ENCODE results near the gene VAV3. TPM values are rescaled to one million over a fixed set of nuclear protein-coding genes. Genes with fewer than 3 reads are reported as not detected.

VAV3 gene
- total RNA-seq, 1 experiment from 2014 or later: 38.2 TPM

GRCh38 chr1:107546576-107546975 lies 418.4 kb downstream of the VAV3 start:
- no peak overlapping the region for H3K27ac Mint-ChIP-seq (ENCODE audit: unreplicated experiment)
- no TSS peak for BruUV-seq (replicated peaks)
- peaks cover 7% of the 10 kb centered on the region for H3K4me1 Mint-ChIP-seq (ENCODE audit: low read depth, unreplicated experiment)

GRCh38 chr1:107545879-107546278 lies 419.1 kb downstream of the VAV3 start:
- no peak for TF ChIP-seq CTCF (IDR thresholded peaks at IDR 0.05; ENCODE audit: unreplicated experiment)
- no peak for DNase-seq
- peaks cover 7% of the 10 kb centered on the region for H3K4me1 Mint-ChIP-seq (ENCODE audit: low read depth, unreplicated experiment)
- H3K4me3 Mint-ChIP-seq (ENCODE audit: low read depth, unreplicated experiment): no peak overlapping the region
- H3K9me3 Mint-ChIP-seq (ENCODE audit: low read depth, unreplicated experiment): no peaks in the 10 kb centered on the region
- H3K36me3 Mint-ChIP-seq (ENCODE audit: insufficient read depth, unreplicated experiment): no peaks in the 10 kb centered on the region
- H3K27ac Mint-ChIP-seq (ENCODE audit: unreplicated experiment): no peak overlapping the region
- no TSS peak for BruUV-seq (replicated peaks)
- intact Hi-C loops (cut with micrococcal nuclease; ENCODE audit: unreplicated experiment): no loop called here
- H3K27me3 Mint-ChIP-seq (ENCODE audit: unreplicated experiment): no peaks in the 10 kb centered on the region
- CTCF ChIA-PET: no interaction called here

More at GRCh38 chr1:107546576-107546975, 418.4 kb downstream of the VAV3 start:
- CTCF ChIA-PET: no interaction called here
- intact Hi-C loops (cut with micrococcal nuclease; ENCODE audit: unreplicated experiment): no loop called here
- Mint-ChIP-seq H3K9me3 (ENCODE audit: low read depth, unreplicated experiment) (no peaks in the 10 kb centered on the region), H3K36me3 (ENCODE audit: insufficient read depth, unreplicated experiment) (no peaks in the 10 kb centered on the region), H3K4me3 (ENCODE audit: low read depth, unreplicated experiment) (no peak overlapping the region), H3K27me3 (ENCODE audit: unreplicated experiment) (no peaks in the 10 kb centered on the region)
- no peak for DNase-seq
- no peak for TF ChIP-seq CTCF (IDR thresholded peaks at IDR 0.05; ENCODE audit: unreplicated experiment)

GRCh38 chr1:107545056-107545577 lies 419.9 kb downstream of the VAV3 start:
- no TSS peak for BruUV-seq (replicated peaks)
- no peak for TF ChIP-seq CTCF (IDR thresholded peaks at IDR 0.05; ENCODE audit: unreplicated experiment)
- no peak for DNase-seq
- Mint-ChIP-seq H3K4me3 (ENCODE audit: low read depth, unreplicated experiment) (no peak overlapping the region), H3K4me1 (ENCODE audit: low read depth, unreplicated experiment) (peaks cover 7% of the 10 kb centered on the region), H3K36me3 (ENCODE audit: insufficient read depth, unreplicated experiment) (no peaks in the 10 kb centered on the region), H3K9me3 (ENCODE audit: low read depth, unreplicated experiment) (no peaks in the 10 kb centered on the region), H3K27ac (ENCODE audit: unreplicated experiment) (no peak overlapping the region), H3K27me3 (ENCODE audit: unreplicated experiment) (no peaks in the 10 kb centered on the region)
- CTCF ChIA-PET: no interaction called here
- intact Hi-C loops (cut with micrococcal nuclease; ENCODE audit: unreplicated experiment): no loop called here

- Mint-ChIP-seq H3K36me3 (ENCODE audit: insufficient read depth, unreplicated experiment) (no peaks in the 10 kb centered on the region), H3K27ac (ENCODE audit: unreplicated experiment) (no peak overlapping the region), H3K4me3 (ENCODE audit: low read depth, unreplicated experiment) (no peak overlapping the region), H3K4me1 (ENCODE audit: low read depth, unreplicated experiment) (peaks cover 7% of the 10 kb centered on the region), H3K9me3 (ENCODE audit: low read depth, unreplicated experiment) (no peaks in the 10 kb centered on the region), H3K27me3 (ENCODE audit: unreplicated experiment) (no peaks in the 10 kb centered on the region)
- no peak for DNase-seq
- CTCF ChIA-PET: no interaction called here
- no TSS peak for BruUV-seq (replicated peaks)
- TF ChIP-seq CTCF (IDR thresholded peaks at IDR 0.05; ENCODE audit: unreplicated experiment): no peak
- intact Hi-C loops (cut with micrococcal nuclease; ENCODE audit: unreplicated experiment): no loop called here
These were observed 420.7 kb downstream of the VAV3 start for GRCh38 chr1:107544285-107544684.

Data from Calu3 (cell line).